HT1080 (cell line): ENCODE results near the gene BCAN. TPM values are rescaled to one million over a fixed set of nuclear protein-coding genes. Genes with fewer than 3 reads are reported as not detected.

ENCODE experiments used
- total RNA-seq: library from RNA; depleted of rRNA; stranded (reverse); fragments of >200 nt; shearing (Covaris generic); gene quantifications from 2 replicates; pipeline ENCODE4 v1.2.3, GENCODE V29; 2014; rRNA removed

BCAN gene
- total RNA-seq, 1 experiment from 2014 or later, result 0.03 TPM

Other genes starting within 250 kb of the BCAN start
- gene MEF2D, start 141.3 kb upstream of the BCAN start, total RNA-seq, result 21.6 and 27.9 TPM in 2 replicates
- gene IQGAP3, start 69.6 kb upstream of the BCAN start, total RNA-seq, result 39.5 and 41.8 TPM in 2 replicates
- not detected in 2 replicates for gene TTC24, start 62.4 kb upstream of the BCAN start, total RNA-seq
- 106 and 116 TPM in 2 replicates for gene NAXE, start 50.3 kb upstream of the BCAN start, total RNA-seq
- 42.5 and 52.7 TPM in 2 replicates for gene GPATCH4, start 40.6 kb upstream of the BCAN start, total RNA-seq
- gene HAPLN2, start 22.7 kb upstream of the BCAN start, total RNA-seq, result not detected in 2 replicates
- gene NES, start 35.3 kb downstream of the BCAN start, total RNA-seq, result 0.03 and 0.13 TPM in 2 replicates
- 6.0 and 8.6 TPM in 2 replicates for gene CRABP2, start 63.5 kb downstream of the BCAN start, total RNA-seq
- 10.9 and 15.7 TPM in 2 replicates for gene METTL25B, start 86.4 kb downstream of the BCAN start, total RNA-seq
- 27.6 and 39.8 TPM in 2 replicates for gene ISG20L2, start 86.6 kb downstream of the BCAN start, total RNA-seq
- 163 and 192 TPM in 2 replicates for gene MRPL24, start 99.0 kb downstream of the BCAN start, total RNA-seq
- gene HDGF, start 109.6 kb downstream of the BCAN start, total RNA-seq, result 522 and 576 TPM in 2 replicates
- 69.5 and 122 TPM in 2 replicates for gene PRCC, start 125.4 kb downstream of the BCAN start, total RNA-seq
- gene SH2D2A, start 174.7 kb downstream of the BCAN start, total RNA-seq, result 4.6 and 8.2 TPM in 2 replicates
- not detected in 2 replicates for gene INSRR, start 217.0 kb downstream of the BCAN start, total RNA-seq
- gene NTRK1, start 218.7 kb downstream of the BCAN start, total RNA-seq, result 0.60 and 1.3 TPM in 2 replicates